ENCODE measurements around the gene SCN1A. TPM values are rescaled to one million over a fixed set of nuclear protein-coding genes. Genes with fewer than 3 reads are reported as not detected.

The SCN1A gene
- total and polyA plus RNA-seq, 10 of the 15 experiments (the other 5 are each of a cell fraction or from before 2014, with no cell fraction given): not detected

DNA sequence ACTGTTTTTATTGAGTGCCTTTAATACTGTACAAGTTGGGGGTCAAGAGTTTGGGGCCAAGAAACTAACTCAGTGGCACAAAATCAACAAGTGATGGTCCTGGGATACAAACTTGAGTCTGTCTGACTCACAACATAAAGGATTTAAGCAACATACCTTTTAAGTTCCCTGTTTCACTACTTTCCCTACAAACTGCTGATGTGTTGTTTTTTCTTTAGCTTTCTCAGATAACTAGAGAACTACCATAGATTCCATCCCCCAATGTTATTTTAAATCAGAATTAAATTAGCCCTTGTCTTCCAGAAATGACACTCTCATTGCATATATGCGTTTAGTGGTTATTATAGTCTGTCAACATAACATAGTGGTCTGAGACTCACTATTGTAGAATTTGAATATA is 116.2 kb downstream of the SCN1A start:
- ATAC-seq: no peak
- FAIRE-seq: no peak
- H3K79me2 ChIP-seq (ENCODE audit: control insufficient read depth, insufficient read depth, low read length): no peaks in the 10 kb centered on the region
- H3K27ac ChIP-seq (ENCODE audit: control insufficient read depth, insufficient read depth): no peak overlapping the region
- 0% methylated on average over 1 of the region's 1 CpG for WGBS (ENCODE audit: insufficient coverage, insufficient replicate concordance, low lambda C conversion rate, missing lambda C conversion rate)
- RAD21 ChIA-PET (ENCODE audit: unreplicated experiment): no interaction called here
- H2AFZ ChIP-seq (ENCODE audit: control insufficient read depth, low read depth, low read length): no peak overlapping the region
- DNase-seq (ENCODE audit: low read depth, low spot score): no peak
- POLR2A ChIA-PET: interaction anchor here (0.5 kb wide), 1 partner anchor 1047 kb away, joined by 5 read pairs; no protein-coding TSS in a partner anchor
- BruUV-seq (replicated peaks): no TSS peak
- SMC1A ChIA-PET (ENCODE audit: uncharacterized antibody, unreplicated experiment): interaction anchor here (0.7 kb wide), 1 partner anchor 637 kb away, joined by 3 read pairs; no protein-coding TSS in a partner anchor
- H3K4me1 ChIP-seq (ENCODE audit: control insufficient read depth, insufficient read depth, low read length): no peaks in the 10 kb centered on the region
- no peaks in the 10 kb centered on the region; a peak in 1 of 4 replicates for H3K27me3 ChIP-seq (replicated peaks in 1 of 2; ENCODE audit: control insufficient read depth in 2 of 2, insufficient read depth in 2 of 2, low read length in 1 of 2)
- H3K9me3 ChIP-seq (replicated peaks; ENCODE audit: control insufficient read depth, insufficient read depth, low read length): no peaks in the 10 kb centered on the region
- no peak overlapping the region for H3K4me2 ChIP-seq (ENCODE audit: control insufficient read depth, insufficient read depth)
- TF ChIP-seq FOXM1 (IDR thresholded peaks at IDR 0.05; ENCODE audit: low read depth, low read length): no peak
- no peak for TF ChIP-seq HCFC1 (IDR thresholded peaks at IDR 0.05; ENCODE audit: low read length)
- TF ChIP-seq, protein P1, sequence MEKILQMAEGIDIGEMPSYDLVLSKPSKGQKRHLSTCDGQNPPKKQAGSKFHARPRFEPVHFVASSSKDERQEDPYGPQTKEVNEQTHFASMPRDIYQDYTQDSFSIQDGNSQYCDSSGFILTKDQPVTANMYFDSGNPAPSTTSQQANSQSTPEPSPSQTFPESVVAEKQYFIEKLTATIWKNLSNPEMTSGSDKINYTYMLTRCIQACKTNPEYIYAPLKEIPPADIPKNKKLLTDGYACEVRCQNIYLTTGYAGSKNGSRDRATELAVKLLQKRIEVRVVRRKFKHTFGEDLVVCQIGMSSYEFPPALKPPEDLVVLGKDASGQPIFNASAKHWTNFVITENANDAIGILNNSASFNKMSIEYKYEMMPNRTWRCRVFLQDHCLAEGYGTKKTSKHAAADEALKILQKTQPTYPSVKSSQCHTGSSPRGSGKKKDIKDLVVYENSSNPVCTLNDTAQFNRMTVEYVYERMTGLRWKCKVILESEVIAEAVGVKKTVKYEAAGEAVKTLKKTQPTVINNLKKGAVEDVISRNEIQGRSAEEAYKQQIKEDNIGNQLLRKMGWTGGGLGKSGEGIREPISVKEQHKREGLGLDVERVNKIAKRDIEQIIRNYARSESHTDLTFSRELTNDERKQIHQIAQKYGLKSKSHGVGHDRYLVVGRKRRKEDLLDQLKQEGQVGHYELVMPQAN (conservative IDR thresholded peaks at IDR 0.05): no peak
- no peak for TF ChIP-seq RCOR1 (conservative IDR thresholded peaks at IDR 0.05; ENCODE audit: low read depth, low read length)
- no peak for TF ChIP-seq SMAD1 (IDR thresholded peaks at IDR 0.05; ENCODE audit: low read depth, partially characterized antibody)
- no peak for TF ChIP-seq NR2C2 (IDR thresholded peaks at IDR 0.05; ENCODE audit: borderline replicate concordance, control insufficient read depth, insufficient read length, low read depth)
- no peak for TF ChIP-seq CREM (IDR thresholded peaks at IDR 0.05; ENCODE audit: low read depth)
- TF ChIP-seq NR2C1 (IDR thresholded peaks at IDR 0.05): no peak
- no peak for TF ChIP-seq RUNX3 (IDR thresholded peaks at IDR 0.05; ENCODE audit: low read length)
- TF ChIP-seq MXI1 (IDR thresholded peaks at IDR 0.05; ENCODE audit: low read depth, low read length): no peak
- intact Hi-C loops (cut with micrococcal nuclease; ENCODE audit: unreplicated experiment) (no loop called here), in situ Hi-C loops (cut with MboI) (no loop called here)
- CTCF ChIA-PET: no interaction called here
- H3K9ac ChIP-seq (ENCODE audit: control insufficient read depth, insufficient read depth, low read length): no peak overlapping the region
- no peak overlapping the region for H3K4me3 ChIP-seq
- no peaks in the 10 kb centered on the region for H3K36me3 ChIP-seq (ENCODE audit: control insufficient read depth in 2 of 2, insufficient read depth in 2 of 2, low read length in 1 of 2)
- H4K20me1 ChIP-seq (ENCODE audit: control insufficient read depth, insufficient read depth): no peaks in the 10 kb centered on the region

Data from GM12878 (cell line).